Fibroblast of villous mesenchyme (primary cell): Measurements from ENCODE around the gene SETD3. TPM values are rescaled to one million over a fixed set of nuclear protein-coding genes. Genes with fewer than 3 reads are reported as not detected.
A peak's percentile ranks its signal among the peaks of the same experiment; 100 is the strongest.

Experiments used
- DNase-seq: peaks from one replicate; pipeline ENCODE4 v3.0.0-alpha.2; 2010; ENCODE audit warnings: low read depth
- H3K4me3 ChIP-seq: 2 replicates; pipeline ENCODE4 v1.5.1; 2011; ENCODE audit warnings: low read depth, mild to moderate bottlenecking, low read length
- total RNA-seq: library from RNA; depleted of rRNA; stranded (reverse); fragments of >200 nt; gene quantifications from 2 replicates; pipeline ENCODE4 v1.2.3, GENCODE V29; 2012
- TF ChIP-seq, protein P1 (sequence below): IDR thresholded peaks from 2 replicates; pipeline ENCODE4 v1.5.1; 2012; ENCODE audit warnings: low read depth, mild to moderate bottlenecking, low read length; ENCODE audit not compliant: insufficient read depth

The SETD3 gene
- total RNA-seq, 1 donor, result 57.0 TPM

DNA sequence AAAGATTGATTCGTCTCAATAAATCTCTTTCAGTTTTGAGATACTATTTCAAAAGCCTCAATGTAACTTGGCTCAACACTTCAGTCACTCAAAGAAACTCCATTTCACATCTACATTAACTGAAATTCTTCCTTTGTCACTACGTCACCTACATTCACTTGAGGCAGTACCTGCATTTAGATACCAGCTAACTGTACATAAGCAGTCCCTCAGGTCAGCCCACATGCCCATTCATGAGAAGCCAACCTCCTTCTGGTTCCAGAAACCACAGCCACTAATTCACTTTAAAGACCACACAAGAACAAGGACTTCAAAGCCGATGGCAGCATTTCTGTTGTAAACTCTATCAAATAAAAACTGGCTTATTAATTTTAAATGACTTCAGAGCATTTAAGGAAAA, 43.0 kb downstream of the SETD3 start:
- DNase-seq, result no peak
- H3K4me3 ChIP-seq, result no peak overlapping the region
- TF ChIP-seq, protein P1, sequence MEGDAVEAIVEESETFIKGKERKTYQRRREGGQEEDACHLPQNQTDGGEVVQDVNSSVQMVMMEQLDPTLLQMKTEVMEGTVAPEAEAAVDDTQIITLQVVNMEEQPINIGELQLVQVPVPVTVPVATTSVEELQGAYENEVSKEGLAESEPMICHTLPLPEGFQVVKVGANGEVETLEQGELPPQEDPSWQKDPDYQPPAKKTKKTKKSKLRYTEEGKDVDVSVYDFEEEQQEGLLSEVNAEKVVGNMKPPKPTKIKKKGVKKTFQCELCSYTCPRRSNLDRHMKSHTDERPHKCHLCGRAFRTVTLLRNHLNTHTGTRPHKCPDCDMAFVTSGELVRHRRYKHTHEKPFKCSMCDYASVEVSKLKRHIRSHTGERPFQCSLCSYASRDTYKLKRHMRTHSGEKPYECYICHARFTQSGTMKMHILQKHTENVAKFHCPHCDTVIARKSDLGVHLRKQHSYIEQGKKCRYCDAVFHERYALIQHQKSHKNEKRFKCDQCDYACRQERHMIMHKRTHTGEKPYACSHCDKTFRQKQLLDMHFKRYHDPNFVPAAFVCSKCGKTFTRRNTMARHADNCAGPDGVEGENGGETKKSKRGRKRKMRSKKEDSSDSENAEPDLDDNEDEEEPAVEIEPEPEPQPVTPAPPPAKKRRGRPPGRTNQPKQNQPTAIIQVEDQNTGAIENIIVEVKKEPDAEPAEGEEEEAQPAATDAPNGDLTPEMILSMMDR, result no peak

DNA sequence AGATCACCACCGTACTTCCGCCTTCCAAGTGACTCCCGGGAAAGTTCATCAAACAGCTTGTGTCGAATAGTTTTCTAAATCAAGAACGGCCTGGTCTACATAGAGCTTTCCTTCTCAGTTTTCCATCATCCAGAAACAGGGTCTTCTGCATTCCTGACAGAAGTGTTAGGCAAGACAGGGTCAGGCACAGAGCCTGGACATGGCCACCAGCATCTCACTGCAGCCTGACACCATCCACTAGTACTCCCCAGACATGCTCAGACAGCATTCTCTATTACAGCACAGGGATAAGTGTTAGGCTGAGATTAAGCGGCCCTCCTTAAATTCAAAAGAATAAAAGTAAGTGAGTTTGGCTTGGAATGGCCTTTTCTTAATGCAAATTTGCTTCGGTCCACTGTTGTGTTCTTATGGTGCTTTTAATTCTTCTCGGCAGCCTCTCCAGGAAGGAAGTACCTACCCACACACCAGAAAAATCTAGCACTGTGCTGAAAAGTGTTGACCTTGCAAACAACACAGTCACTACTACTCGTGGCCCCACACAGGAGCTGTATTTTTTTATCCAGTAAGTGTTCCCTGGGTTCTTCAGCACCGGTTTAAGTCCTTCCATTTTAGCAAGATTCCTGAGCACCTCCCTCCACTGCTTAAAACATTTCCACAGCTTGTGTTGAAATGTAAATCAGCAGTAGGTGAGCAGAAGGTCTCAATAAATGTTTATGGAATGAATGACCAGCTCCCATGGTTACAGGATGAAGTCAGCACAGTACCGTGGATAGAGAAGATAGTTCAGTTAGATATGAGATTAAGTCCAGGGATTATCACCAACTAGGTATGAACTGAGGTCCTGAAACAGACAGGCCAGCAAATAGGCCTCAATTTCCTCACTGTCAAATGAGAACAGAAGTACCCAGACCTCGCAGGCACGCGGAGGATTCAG, 44.1 kb downstream of the SETD3 start:
- TF ChIP-seq, protein P1, result no peak
- H3K4me3 ChIP-seq, result no peak overlapping the region
- peak; percentile 60 for DNase-seq

DNA sequence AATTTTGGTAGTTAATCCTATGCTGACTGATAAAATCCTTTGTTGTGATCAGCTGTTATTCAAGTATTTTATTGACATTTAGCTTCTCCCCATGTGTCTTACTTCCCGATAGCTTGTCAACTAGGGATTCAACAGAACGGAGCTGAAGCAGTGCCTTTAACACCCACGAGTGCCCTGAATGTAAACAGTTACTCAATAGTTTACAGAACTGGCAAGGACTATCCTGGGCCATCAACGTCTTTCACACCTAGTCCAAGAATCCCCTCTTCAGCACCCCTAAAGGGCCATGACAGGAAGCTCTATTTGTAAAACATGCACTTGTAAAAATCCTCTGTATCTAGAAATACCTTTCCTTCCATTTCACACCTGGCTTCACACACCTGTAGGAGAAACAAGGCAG, 45.3 kb downstream of the SETD3 start:
- peak; percentile 10 for DNase-seq
- no peak overlapping the region for H3K4me3 ChIP-seq
- TF ChIP-seq, protein P1, result no peak

DNA sequence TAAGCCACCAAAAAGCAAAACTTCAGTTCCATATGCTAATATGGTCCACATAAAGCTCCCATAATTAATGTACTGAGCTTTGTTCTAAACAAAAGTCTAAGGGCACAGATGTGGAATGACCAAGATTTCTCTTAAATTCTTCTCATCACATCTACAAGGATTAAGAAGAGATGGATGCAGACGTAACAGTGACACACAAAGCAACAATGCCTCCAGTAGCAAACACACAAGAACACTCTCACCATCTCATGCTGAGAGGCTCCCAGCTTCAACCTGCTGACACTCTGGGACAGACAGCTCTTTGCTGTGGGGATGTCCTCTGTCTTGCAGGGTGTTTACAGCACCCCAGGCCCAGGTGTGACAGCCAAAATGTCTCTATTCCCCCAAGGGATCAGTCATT, 48.2 kb downstream of the SETD3 start:
- no peak for DNase-seq

DNA sequence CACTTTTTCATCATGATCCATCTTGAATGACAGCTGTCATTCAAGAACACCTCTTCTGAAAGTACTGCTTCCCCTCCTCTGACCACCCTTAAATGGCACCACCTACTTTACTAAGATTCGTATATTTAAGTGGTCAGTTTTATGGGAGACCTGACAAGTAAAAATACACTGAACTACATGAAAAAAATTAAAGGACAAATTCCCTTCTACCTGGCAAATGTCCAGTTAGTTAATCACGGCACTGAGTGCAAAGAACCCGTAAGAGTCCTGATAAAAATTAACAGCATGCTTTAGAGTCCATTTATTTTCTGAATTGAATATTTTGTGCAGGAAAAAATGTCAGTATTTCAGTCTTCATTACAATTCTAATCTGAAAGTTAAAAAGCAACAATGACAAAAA, 48.7 kb downstream of the SETD3 start:
- TF ChIP-seq, protein P1, result no peak
- DNase-seq, result no peak
- no peak overlapping the region for H3K4me3 ChIP-seq

More for the DNA sequence above, 48.2 kb downstream of the SETD3 start:
- no peak overlapping the region for H3K4me3 ChIP-seq
- TF ChIP-seq, protein P1, result no peak

DNA sequence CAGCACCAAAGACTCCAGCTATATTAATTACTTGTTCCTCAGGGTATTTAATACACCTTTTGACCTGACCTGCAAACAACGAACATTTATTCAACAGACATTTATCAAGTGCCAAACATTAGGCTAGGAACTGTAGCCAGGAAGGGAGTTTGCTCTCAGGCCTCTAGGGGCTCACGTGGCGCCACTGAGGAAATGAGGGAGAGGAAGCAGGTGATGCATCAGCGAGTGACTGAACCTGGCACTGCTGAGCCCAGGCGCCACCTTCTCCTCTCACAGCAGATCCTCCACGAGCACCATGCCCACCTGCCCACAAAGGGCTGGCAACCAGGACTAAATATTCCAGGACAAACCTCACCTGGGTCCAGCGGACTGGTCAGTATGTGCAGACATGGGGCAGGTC, 50.2 kb downstream of the SETD3 start:
- TF ChIP-seq, protein P1, result peak; percentile 40
- no peak for DNase-seq
- no peak overlapping the region for H3K4me3 ChIP-seq
